Activated naive CD4-positive, alpha-beta T cell treated with anti-CD3 and anti-CD28 coated beads, Interleukin-2, amount 50 U/mL, for 72 hours (primary cell): Measurements from ENCODE around the gene PMS2. TPM values are rescaled to one million over a fixed set of nuclear protein-coding genes. Genes with fewer than 3 reads are reported as not detected.
A peak's percentile ranks its signal among the peaks of the same experiment; 100 is the strongest.
"Not testable (repeated sequence)": the region's sequence is repeated elsewhere in the genome, so short reads cannot be mapped to it uniquely, and the experiment has no call there.

Experiments
- ATAC-seq, 2 donors: fragments of 150-1000 bp; cut with Tn5 transposase; 2 replicates each; pipeline ENCODE4 v1.10.0; 2021; ENCODE audit warnings: mild to moderate bottlenecking in 2 of 2, moderate library complexity in 2 of 2
- DNase-seq, 2 donors: peaks; one replicate each; pipeline ENCODE4 v3.0.0; 2021 to 2022; ENCODE audit warnings: low spot score in 2 of 2
- H3K27ac Mint-ChIP-seq, 2 donors: one replicate each; pipeline ENCODE4 v1.8.0; 2022; ENCODE audit warnings: mild to moderate bottlenecking in 2 of 2, mixed read lengths in 2 of 2
- H3K36me3 Mint-ChIP-seq, 2 donors: one replicate each; pipeline ENCODE4 v1.8.0; 2022; ENCODE audit warnings: mixed read lengths in 2 of 2
- H3K9me3 Mint-ChIP-seq, 2 donors: one replicate each; pipeline ENCODE4 v1.8.0; 2022; ENCODE audit warnings: mixed read lengths in 2 of 2
- total RNA-seq, 2 donors: library from RNA; stranded (reverse); gene quantifications; one replicate each; pipeline ENCODE4 v1.2.3, GENCODE V29; 2022

Gene PMS2, protein sequence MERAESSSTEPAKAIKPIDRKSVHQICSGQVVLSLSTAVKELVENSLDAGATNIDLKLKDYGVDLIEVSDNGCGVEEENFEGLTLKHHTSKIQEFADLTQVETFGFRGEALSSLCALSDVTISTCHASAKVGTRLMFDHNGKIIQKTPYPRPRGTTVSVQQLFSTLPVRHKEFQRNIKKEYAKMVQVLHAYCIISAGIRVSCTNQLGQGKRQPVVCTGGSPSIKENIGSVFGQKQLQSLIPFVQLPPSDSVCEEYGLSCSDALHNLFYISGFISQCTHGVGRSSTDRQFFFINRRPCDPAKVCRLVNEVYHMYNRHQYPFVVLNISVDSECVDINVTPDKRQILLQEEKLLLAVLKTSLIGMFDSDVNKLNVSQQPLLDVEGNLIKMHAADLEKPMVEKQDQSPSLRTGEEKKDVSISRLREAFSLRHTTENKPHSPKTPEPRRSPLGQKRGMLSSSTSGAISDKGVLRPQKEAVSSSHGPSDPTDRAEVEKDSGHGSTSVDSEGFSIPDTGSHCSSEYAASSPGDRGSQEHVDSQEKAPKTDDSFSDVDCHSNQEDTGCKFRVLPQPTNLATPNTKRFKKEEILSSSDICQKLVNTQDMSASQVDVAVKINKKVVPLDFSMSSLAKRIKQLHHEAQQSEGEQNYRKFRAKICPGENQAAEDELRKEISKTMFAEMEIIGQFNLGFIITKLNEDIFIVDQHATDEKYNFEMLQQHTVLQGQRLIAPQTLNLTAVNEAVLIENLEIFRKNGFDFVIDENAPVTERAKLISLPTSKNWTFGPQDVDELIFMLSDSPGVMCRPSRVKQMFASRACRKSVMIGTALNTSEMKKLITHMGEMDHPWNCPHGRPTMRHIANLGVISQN
- 10 to 100 TPM; 18.1 to 24.0 TPM for total RNA-seq

DNA sequence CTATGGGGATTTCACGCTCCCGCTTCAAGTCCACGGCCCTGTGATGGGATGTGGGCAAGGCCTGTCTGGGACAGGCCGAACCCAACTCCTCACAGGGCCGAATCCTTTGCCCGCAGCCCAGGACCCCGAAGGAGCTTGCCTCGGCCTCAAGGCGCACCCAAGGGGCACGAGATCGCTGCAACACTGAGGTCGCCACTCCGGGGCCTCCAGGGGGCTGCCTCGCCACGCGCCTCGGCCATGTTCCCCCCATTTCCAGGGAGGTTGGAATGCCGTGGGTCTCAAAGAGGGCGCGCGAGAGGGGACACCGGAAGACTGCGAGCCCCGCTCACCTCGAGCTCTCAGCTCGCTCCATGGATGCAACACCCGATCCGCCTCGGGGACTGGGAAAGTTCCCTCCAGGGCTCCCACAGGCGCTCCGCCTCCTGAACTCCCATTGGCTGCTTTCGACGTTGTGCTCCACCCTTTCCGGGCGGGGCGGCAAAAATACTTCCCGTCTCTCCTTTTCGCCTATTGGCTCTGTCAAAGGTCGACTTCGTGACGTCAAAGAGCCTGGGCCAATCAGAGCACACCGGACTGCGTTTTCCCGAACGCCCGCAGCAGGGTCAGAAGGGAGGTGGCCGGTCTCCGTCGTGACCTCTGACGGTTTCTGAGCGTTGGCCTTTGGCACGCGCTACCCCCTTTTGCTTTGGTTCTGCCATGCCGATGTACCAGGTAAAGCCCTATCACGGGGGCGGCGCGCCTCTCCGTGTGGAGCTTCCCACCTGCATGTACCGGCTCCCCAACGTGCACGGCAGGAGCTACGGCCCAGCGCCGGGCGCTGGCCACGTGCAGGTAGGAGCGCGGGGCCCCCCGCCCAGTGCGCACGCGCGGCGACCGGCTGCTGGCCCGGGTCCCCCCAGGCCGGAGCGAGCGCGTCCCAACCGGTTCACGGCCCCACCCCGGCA, at the start of gene PMS2, which contains the start of gene AIMP2:
Gene PMS2, minus strand, starts transcription at position 382 of the 944 bp plus-strand sequence. Its CDS starts 30 bp downstream, at position 352.
Gene AIMP2, plus strand, starts transcription at position 605 of the 944 bp plus-strand sequence. Its CDS starts 92 bp downstream, at position 697.
- Mint-ChIP-seq H3K9me3 (no peaks in the 10 kb centered on the region), H3K36me3 (peaks cover 0 to 10% of the 10 kb centered on the region in 2 donors), H3K27ac (peak within 1 kb of the TSS; percentile 79 to 83)
- DNase-seq (peak; percentile 93 to 98), ATAC-seq (peak; percentile 95 to 98)

DNA sequence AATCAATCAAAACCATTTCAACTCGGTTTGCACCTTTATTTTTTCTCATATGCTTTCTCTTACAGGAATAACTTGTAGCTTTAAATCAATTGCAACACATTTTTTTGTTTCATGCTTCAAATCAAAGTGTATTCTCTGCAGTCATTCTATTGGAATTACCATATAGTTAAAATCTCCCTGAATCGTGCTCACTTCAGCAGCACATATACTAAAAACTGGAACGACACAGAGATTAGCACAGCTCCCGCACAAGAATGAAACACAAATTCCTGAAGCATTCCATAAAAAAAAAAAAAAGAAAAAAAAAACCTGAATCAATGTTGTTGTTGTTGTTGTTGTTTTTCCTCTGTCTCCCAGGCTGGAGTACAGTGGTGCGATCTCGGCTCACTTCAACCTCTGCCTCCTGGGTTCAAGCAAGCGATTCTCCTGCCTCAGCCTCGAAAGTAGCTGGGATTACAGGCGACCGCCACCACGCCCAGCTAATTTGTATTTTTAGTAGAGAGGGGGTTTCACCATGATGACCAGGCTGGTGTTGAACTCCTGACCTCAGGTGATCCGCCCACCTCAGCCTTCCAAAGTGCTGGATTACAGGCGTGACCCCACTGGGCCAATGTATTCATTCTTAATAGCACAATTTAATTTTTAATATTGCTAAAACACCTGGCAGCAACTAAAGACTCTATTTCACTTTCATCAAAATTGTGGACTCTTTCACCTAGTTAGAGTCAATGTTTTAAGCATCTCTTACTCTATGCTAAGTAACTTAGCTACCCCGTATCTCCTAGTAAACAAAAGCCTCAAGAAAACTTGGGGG, 48.7 kb upstream of the PMS2 start:
- Mint-ChIP-seq H3K36me3 (peaks cover 7 to 13% of the 10 kb centered on the region in 2 donors), H3K9me3 (no peaks in the 10 kb centered on the region), H3K27ac (peak overlapping the region; percentile 96 to 100)
- DNase-seq (no peak), ATAC-seq (no peak)

DNA sequence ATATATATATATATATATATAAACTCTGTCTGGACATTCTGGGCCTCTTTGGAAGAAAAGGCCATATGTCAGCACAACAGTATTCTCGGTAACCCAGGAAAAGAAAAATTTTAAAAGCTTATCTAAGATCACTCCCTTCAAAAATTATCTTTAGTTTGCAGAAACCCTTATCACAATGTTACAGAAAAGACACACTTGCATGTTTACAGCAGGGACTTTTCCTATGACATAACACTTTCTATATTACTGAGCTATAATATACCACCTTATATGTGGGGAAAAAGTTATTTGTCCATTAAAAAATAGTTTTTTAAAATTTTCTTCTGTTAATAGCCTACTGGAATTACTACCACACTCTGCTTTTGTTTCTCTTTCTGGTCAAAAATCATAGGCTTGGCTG, 47.8 kb upstream of the PMS2 start:
- Mint-ChIP-seq H3K9me3 (no peaks in the 10 kb centered on the region), H3K27ac (no peak overlapping the region), H3K36me3 (peaks cover 7 to 13% of the 10 kb centered on the region in 2 donors)
- DNase-seq = no peak
- no peak for ATAC-seq

DNA sequence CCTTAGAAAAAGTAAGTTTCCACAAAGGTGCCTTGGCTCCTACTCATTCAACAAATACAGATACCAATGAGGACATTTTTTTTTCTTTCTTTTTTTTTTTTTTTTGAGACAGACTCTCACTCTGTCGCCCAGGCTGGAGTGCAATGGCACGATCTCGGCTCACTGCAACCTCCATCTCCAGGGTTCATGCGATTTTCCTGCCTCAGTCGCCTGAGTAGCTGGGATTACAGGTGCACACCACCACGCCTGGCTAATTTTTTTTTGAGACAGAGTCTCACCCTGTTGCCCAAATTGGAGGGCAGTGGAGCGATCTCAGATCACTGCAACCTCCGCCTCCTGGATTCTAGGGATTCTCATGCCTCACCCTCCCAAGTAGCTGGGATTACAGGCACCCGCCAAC, 42.3 kb upstream of the PMS2 start:
- not testable (repeated sequence) for DNase-seq, H3K36me3 Mint-ChIP-seq, ATAC-seq, H3K9me3 Mint-ChIP-seq, H3K27ac Mint-ChIP-seq

DNA sequence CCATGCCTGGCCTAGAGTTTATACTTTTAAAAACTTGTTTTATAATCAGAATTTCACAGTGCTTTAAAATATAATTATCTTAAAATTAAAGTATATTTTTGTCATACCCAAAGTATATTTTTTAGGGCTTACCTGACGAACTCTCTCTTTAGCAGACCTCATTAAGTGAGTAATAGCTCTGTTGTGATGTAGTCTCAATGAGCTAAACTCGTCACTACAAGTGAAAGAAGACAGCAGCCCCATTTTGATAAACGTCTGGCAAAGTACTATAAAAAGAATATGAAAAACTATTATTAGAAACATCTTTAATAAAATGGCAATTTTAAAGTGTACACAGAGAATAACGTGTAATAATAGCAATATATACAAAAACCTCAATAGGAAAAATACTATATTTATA, 40.9 kb upstream of the PMS2 start:
- no peak for DNase-seq
- no peaks in the 10 kb centered on the region for H3K9me3 Mint-ChIP-seq
- H3K27ac Mint-ChIP-seq = no peak overlapping the region
- H3K36me3 Mint-ChIP-seq = peaks cover 0 to 4% of the 10 kb centered on the region in 2 donors
- ATAC-seq = no peak

- DNase-seq (no peak), ATAC-seq (no peak)
- Mint-ChIP-seq H3K27ac (no peak overlapping the region), H3K36me3 (peaks cover 11 to 19% of the 10 kb centered on the region in 2 donors), H3K9me3 (no peaks in the 10 kb centered on the region)
Measured at GRCh38 chr7:6035686-6036085, 26.8 kb upstream of the PMS2 start.

GRCh38 chr7:6035165-6035564, 26.3 kb upstream of the PMS2 start:
- no peak for ATAC-seq
- no peak for DNase-seq
- no peaks in the 10 kb centered on the region for H3K9me3 Mint-ChIP-seq
- H3K27ac Mint-ChIP-seq = no peak overlapping the region
- peaks cover 7 to 14% of the 10 kb centered on the region in 2 donors for H3K36me3 Mint-ChIP-seq

DNA sequence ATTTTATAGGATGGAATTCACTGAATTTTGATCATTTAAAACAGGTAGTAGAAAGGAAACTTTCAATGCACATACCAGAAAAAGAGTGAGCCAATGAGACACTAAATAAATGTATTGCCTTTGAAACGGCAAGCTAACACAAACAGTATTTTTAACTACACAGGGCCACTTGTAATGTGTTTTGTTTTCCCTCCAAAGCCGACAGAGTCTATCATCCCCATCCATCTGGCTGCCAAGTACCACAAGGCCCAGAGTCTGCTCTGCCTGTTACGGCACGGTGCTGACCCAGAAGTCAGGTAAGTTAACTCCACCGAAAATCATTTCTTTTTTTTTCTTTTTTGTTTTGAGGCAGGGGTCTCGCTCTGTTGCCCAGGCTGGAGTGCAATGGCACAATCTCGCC, 23.8 kb upstream of the PMS2 start:
- H3K27ac Mint-ChIP-seq = peak overlapping the region in 1 of 2 donors; percentile 72
- ATAC-seq (no peak), DNase-seq (no peak)
- H3K9me3 Mint-ChIP-seq = no peaks in the 10 kb centered on the region
- H3K36me3 Mint-ChIP-seq = peaks cover 7 to 14% of the 10 kb centered on the region in 2 donors

DNA sequence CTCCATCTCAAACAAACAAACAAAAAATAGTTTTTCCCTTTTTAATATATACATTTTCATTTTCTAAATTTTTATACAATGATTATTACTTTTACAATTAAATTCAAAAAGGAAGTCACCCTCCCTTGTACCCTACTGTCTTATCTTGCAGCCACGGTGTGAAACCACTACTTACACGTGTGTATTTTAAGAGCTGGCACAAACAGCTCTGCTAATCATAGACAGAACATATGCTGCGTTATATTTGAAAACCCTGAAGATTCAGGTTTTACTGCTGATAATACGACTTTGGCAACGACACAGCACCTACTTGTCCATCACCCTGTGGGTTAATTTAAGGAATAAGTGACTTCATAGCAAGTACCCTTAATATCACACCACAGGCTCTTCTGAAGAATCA, 23.3 kb upstream of the PMS2 start:
- DNase-seq (no peak), ATAC-seq (no peak)
- Mint-ChIP-seq H3K9me3 (no peaks in the 10 kb centered on the region), H3K27ac (no peak overlapping the region), H3K36me3 (peaks cover 7 to 19% of the 10 kb centered on the region in 2 donors)

DNA sequence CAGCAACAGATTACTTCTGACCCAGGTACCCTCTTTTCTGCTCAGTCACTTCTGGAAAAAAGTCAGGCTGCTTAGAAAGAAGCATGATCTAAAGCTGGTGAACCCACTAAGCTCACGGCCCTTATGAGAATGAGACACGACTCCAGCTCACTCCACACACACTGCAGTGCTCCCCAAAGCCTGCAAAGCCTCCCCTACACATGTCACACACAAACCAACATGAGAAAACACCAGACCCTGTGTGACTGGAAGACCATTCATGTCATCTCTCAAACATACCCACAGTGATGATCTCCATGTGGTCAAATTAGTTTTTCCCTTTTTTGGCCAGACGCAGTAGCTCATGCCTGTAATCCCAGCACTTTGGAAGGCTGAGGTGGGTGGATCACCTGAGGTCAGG, 22.7 kb upstream of the PMS2 start:
- Mint-ChIP-seq H3K36me3 (peaks cover 9 to 25% of the 10 kb centered on the region in 2 donors), H3K27ac (peak overlapping the region; percentile 41 to 58), H3K9me3 (no peaks in the 10 kb centered on the region)
- ATAC-seq (no peak), DNase-seq (no peak)

GRCh38 chr7:6030988-6031387, 22.1 kb upstream of the PMS2 start, which contains the start of gene ANKRD61:
Gene ANKRD61, plus strand, starts transcription at chr7:6031376. Its CDS starts 0 bp downstream, at chr7:6031376.
- DNase-seq = no peak
- no peaks in the 10 kb centered on the region for H3K9me3 Mint-ChIP-seq
- peak within 1 kb of the TSS; percentile 41 to 58 for H3K27ac Mint-ChIP-seq
- ATAC-seq = no peak
- H3K36me3 Mint-ChIP-seq = peaks cover 14 to 29% of the 10 kb centered on the region in 2 donors

DNA sequence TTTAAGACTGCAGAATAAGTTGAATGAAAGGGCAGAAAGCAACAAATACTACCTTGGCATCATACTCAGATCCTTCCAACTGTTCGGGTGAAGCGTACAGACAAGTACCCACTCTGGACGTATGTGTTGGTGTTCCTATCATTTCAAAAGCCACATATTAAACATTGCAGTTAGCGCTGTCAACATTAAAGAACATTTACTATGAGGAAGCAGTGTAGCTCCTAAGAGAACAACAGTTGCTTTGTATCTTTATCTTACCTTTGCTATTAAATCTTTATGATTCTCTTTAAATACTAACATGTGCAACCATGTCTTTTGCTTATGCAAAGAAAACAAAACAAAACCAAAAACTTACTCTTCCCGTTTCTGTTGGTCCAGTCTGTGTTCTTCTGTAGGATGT, 19.7 kb upstream of the PMS2 start:
- ATAC-seq = no peak
- no peaks in the 10 kb centered on the region for H3K9me3 Mint-ChIP-seq
- no peak overlapping the region for H3K27ac Mint-ChIP-seq
- H3K36me3 Mint-ChIP-seq = peaks cover 18 to 26% of the 10 kb centered on the region in 2 donors
- no peak for DNase-seq

DNA sequence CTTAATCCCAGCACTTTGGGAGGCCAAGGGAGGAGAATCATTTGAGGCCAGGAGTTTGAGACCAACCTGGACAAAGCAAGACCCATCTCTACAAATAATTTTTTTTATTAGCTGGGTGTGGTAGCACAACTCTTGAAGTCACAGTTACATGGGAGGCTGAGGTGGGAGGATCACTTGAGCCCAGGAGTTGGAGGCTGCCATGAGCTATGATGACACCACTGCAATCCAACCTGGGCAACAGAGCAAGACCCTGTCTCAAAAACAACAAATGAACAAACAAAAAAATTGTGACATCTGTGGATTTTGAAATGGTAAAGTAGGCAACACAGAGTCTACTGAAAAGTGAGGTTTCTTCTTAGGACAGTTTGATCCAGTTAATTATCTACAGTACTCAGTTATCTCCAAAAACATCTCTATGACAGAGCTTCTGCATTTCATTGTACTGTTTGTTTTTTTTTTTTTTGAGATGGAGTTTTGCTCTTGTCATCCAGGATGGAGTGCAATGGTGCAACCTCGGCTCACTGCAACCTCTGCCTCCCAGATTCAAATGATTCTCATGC, 19.0 kb upstream of the PMS2 start:
- no peak for DNase-seq

DNA sequence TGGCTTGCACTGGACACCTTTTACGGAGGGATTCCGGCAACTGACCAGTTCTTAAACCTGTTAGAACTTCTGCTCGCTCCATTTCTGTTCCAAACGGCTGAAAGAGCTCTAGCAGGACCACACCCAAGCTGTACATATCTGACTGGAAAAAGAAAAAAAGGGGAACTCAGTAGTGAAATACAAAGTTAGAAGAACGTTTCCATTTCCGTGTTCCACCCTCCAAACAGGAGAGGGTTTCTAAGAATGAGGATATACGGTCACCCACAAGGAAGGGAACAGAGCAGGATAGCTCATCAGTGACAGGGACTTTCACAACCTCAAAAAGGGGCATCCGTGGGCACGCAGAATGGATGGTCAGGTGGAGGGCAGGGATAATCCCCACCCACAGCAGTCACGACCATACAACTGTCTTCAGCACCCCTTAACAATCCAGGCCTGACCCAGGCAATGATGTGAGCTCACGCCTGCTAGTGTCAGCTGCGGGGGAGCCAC, 18.0 kb upstream of the PMS2 start:
- Mint-ChIP-seq H3K27ac (peak overlapping the region; percentile 14 to 90), H3K9me3 (no peaks in the 10 kb centered on the region), H3K36me3 (peaks cover 24 to 37% of the 10 kb centered on the region in 2 donors)
- ATAC-seq = peak in 1 of 2 donors; percentile 67
- DNase-seq = no peak

More for the DNA sequence above, 19.0 kb upstream of the PMS2 start:
- Mint-ChIP-seq H3K27ac (peak overlapping the region in 1 of 2 donors; percentile 90), H3K36me3 (peaks cover 24 to 33% of the 10 kb centered on the region in 2 donors), H3K9me3 (no peaks in the 10 kb centered on the region)
- ATAC-seq = no peak
